ENCODE measurements around the gene CAMSAP2.

GRCh38 chr1:200704986-200705500 lies 33.6 kb upstream of the CAMSAP2 start:
- no peak for TF ChIP-seq CTCF (IDR thresholded peaks at IDR 0.05)
- no peak for TF ChIP-seq POLR2A (IDR thresholded peaks at IDR 0.05)
- TF ChIP-seq POLR2AphosphoS5 (IDR thresholded peaks at IDR 0.05): no peak

Data from upper lobe of left lung (tissue), 4 donors.